NCI-H2081 (cell line): ENCODE measurements around the gene IL1F10.

ENCODE experiments used
- DNase-seq, 2 experiments: peaks; one replicate each; lab custom pipeline; 2025; lab: John Stamatoyannopoulos, UW

The IL1F10 gene

GRCh38 chr2:113058998-113059960, 8.5 kb upstream of the IL1F10 start, which contains the start of gene IL36RN:
IL36RN (plus strand) TSS chr2:113059198; CDS start chr2:113059439, 241 bp downstream.
- no peak for DNase-seq

- no peak for DNase-seq
Measured at GRCh38 chr2:113060396-113060795, 7.4 kb upstream of the IL1F10 start.

- no peak for DNase-seq
Measured at GRCh38 chr2:113060796-113061195, 7.0 kb upstream of the IL1F10 start.

GRCh38 chr2:113061241-113061640, 6.5 kb upstream of the IL1F10 start:
- DNase-seq: no peak

- DNase-seq: no peak
Measured at GRCh38 chr2:113061896-113062770, 5.6 kb upstream of the IL1F10 start.

GRCh38 chr2:113064281-113064680, 3.5 kb upstream of the IL1F10 start:
- DNase-seq: no peak

- DNase-seq: no peak
Measured at GRCh38 chr2:113064898-113065297, 2.9 kb upstream of the IL1F10 start.

- DNase-seq: no peak
Measured at GRCh38 chr2:113068249-113068648, 479 bp downstream of the IL1F10 start.

- no peak for DNase-seq
Measured at GRCh38 chr2:113068706-113069485, 1.1 kb downstream of the IL1F10 start.

- no peak for DNase-seq
Measured at GRCh38 chr2:113069676-113070605, 2.2 kb downstream of the IL1F10 start.

GRCh38 chr2:113070606-113070975, 2.8 kb downstream of the IL1F10 start:
- DNase-seq: peak in 1 of 2 experiments; percentile 26

- no peak for DNase-seq
Measured at GRCh38 chr2:113072584-113072983, 4.8 kb downstream of the IL1F10 start.

GRCh38 chr2:113073325-113073834, 5.6 kb downstream of the IL1F10 start:
- no peak for DNase-seq

GRCh38 chr2:113075030-113075429, 7.3 kb downstream of the IL1F10 start:
- DNase-seq: no peak

- no peak for DNase-seq
Measured at GRCh38 chr2:113075600-113075999, 7.8 kb downstream of the IL1F10 start.

- no peak for DNase-seq
Measured at GRCh38 chr2:113076954-113077669, 9.3 kb downstream of the IL1F10 start.

GRCh38 chr2:113077921-113078320, 10.2 kb downstream of the IL1F10 start:
- no peak for DNase-seq

GRCh38 chr2:113078350-113078839, 10.6 kb downstream of the IL1F10 start:
- no peak for DNase-seq

- no peak for DNase-seq
Measured at GRCh38 chr2:113079131-113079530, 11.4 kb downstream of the IL1F10 start.

GRCh38 chr2:113080134-113080533, 12.4 kb downstream of the IL1F10 start:
- no peak for DNase-seq
